ENCODE data around the gene NOXO1.
"Not testable (repeated sequence)": the region's sequence is repeated elsewhere in the genome, so short reads cannot be mapped to it uniquely, and the experiment has no call there.

NOXO1 gene, protein sequence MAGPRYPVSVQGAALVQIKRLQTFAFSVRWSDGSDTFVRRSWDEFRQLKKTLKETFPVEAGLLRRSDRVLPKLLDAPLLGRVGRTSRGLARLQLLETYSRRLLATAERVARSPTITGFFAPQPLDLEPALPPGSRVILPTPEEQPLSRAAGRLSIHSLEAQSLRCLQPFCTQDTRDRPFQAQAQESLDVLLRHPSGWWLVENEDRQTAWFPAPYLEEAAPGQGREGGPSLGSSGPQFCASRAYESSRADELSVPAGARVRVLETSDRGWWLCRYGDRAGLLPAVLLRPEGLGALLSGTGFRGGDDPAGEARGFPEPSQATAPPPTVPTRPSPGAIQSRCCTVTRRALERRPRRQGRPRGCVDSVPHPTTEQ

DNA sequence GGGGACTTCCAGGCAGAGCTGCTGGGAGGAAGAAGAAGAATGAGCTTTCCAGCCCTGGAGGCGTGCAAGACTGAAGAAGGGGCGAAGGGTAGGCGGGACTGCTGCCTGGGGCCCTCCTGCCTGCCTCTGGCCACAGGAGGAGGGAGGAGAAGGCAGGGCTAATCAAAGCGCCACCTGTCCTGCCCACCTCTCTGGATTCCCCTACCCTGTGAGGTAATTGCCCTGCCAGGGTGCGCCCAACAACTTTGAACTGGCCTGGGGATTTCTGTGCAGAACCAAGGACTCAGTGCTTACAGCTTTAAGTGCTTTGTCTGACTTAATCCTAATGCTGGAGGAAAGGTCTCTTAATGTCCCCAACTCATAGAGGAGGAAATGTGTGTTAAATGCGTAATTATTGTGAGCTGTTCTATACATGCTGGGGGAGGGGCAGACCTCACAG is at the start of gene NOXO1:
NOXO1 (minus strand) TSS at position 72 of the 439 bp plus-strand sequence. CDS start 290 bp downstream, outside the sequence.
- no peak for DNase-seq

DNA sequence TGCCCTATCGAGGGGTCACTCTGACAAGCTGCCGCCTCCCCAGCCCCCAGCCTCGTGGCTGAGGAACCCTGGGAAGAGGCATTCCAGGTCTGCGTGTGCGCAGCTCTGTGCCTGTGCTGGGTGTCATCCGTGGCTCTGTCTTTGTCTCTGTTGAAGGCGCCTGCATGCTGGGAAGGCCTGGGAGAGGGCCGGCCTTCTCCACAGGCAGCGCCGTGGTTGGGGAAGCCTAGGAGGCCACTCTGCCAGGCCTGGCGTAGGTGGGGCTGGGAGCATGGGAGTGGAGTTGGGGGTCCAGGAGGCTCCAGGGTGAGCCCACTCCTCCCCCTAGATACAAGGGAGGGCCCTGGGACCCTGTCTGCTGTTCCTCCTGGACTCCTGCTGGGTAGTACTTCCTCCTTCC is 48.8 kb upstream of the NOXO1 start:
- DNase-seq, result no peak

DNA sequence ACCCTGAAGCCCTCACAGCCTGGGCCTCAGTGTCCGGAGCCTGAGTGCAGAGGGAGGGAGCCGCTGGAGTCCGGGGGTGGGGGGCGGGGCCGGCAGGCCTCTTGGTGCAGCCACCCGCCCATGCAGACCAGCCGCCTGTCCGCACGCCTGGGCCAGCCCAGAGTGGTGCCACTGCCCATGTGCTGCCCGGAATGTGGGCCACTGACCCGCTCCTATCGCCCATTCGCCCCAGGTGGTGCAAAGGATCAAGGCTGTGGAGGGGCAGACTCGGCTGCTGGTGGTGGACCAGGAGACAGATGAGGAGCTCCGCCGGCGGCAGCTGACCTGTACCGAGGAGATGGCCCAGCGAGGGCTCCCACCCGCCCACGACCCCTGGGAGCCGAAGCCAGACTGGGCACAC is 48.1 kb upstream of the NOXO1 start:
- no peak for DNase-seq

DNA sequence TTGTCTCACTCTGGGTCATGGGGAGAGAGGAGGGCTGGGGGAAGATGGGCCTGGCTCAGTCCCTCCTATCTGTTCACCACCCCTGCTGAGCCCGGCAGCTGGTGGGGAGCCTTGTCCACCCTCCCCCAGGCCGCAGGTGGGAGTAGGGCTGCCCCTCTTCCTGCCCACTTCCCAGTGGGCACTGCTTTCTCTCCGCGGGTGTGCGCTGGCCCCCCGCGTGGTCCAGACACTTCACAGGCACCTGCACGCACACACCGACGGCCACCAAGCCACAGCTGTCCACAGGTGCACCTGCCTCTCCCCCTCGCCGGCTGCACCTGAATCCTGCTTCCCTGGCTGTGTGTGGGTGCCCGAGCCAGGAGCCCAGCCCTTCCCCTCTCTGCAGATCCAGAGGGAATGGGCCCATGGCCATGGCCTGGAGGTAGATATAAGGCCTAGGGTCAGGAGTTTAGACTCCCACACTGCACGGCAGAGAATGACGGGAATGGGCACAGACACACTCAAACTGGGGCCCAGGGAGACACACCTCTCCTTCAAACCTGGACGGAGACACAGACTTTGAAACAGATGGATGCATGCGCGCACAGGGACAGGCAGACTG is 47.5 kb upstream of the NOXO1 start:
- DNase-seq, result peak; percentile 81

DNA sequence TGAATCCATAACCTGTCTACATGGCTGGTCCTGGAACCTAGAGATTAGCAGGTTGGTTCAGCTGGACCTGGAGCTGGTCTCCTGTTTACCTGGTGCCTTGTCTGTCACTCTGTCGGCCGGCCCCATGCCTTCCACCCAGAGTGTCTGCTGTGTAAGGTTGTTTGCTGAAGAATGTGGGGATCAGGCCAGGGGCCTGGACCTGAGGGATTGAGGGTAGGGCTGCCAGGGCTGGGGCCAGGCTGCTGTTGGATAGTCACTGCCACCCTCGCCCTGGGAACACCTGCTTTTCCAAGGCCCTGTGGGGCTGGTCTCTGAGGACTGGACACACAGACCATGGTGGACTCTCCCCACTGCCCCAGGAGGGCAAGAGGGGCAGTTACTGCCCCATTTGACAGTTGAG is 46.9 kb upstream of the NOXO1 start:
- no peak for DNase-seq

DNA sequence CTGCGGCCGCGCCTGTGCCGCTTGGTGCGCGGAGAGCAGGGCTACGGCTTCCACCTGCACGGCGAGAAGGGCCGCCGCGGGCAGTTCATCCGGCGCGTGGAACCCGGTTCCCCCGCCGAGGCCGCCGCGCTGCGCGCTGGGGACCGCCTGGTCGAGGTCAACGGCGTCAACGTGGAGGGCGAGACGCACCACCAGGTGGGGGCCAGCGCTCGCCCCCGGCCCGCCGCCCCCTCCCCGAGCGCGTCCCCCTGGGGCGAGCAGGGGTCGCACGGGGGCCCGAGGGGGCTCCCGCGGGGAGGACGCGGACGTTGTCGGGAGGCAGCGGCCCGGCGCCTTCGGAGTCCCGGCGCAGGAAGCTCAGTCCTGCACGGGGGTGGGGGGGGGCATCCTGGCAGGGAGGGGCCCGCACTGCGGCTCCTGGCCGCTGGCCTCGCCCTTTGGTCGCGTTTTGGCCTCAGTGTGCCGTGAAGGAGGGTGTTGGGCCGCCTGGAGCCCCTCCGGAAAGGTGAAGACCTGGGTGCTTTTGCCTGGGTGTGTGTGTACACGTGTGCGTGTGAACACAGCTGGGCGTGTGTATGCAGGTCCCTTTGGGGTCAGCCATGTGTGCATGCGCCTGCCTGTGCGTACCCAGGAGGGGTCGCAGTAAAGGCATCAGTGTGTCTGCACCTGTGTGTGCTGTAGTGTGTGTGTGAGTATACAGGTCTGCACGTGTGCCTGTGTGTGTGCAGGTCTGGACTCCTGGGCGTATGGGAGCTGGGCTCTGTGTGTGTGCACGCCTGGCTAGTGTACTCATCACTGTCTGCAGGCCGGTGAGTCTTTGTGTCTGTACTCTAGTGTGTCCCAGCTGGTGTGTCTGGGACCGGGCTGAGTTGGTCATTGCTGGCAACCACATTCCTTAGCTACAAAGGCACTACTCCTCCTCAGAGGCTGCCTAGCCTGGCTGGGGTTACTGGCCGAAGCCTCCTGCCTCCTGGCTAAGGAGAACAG is 46.0 kb upstream of the NOXO1 start:
- no peak for DNase-seq

DNA sequence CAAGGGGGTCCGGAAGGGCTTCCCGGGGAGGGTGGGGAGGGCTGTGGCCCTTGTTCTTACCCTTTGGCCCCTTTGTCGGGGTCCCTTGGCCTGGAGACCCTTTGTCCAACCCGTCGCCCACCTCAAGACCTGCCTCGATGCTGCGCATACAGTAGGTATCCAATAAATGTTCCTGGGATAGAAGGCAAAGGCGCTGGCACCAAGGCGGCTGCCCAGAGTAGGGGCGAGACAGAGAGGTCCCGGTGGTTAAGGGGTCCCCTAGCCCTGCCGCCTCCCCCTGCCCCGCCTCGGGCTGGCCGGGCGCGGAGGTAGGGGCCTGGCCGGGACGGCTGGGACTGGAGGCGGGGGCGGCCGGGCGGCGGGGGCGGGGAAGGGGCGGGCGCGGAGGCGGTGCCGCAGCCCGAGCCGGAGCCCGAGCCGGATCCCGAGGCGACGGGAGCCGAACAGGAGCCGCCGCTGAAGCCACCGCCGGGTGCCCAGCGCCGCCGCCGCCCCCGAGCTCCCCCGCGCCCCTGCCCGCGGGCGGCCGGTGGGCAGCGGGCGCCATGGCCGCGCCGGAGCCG is 45.3 kb upstream of the NOXO1 start, which contains the start of gene NHERF2:
NHERF2 (plus strand) TSS at position 442 of the 563 bp plus-strand sequence; CDS start at position 546, 104 bp downstream.
- no peak for DNase-seq

DNA sequence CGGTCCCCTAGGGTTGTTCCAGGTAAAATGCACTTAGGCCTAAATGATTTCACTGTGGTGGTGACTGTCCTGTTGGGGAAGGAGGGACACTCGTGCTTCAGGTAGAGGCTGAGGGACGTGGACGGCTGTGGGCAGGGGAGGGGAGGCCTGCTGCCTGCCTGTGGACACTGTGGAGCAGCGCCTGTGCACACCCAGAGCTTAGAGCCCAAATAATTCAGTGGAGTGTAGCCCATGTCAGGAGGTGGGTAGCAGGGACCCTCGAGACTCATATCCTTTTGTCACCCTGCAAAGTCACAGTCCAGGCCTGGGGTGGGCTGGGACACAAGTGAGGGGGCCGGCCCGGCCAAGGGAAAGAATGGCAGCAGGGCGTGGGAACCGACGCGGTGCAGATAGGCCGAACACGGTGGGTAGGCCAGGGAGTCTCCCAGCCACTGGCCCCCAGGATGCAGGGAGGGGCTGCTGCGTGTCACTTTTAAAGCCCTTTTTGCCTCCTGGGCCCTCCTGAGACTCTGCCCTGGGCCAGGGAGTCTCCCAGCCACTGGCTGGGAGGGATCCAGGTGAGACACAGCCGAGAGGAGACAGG is 44.7 kb upstream of the NOXO1 start:
- DNase-seq, result no peak

DNA sequence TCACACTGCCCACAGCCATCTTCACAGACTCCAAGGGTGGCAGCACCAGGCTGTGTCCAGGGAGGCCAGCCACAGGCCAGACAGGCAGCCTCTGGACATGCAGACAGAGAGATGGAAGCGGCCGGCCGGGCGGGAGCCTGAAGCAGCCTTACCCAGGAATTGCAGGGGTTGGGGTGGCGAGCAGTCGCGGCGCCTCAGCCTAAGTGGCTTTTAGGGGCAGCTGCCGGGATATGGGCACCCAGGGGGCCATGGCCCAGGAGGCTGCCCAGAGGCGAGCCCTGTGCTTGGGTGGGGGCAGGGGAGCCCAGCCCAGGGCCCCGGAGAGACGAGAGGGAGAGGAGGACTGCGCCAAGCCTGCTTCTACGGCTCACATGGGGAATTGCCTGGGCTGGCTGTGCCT is 44.0 kb upstream of the NOXO1 start:
- DNase-seq, result no peak

DNA sequence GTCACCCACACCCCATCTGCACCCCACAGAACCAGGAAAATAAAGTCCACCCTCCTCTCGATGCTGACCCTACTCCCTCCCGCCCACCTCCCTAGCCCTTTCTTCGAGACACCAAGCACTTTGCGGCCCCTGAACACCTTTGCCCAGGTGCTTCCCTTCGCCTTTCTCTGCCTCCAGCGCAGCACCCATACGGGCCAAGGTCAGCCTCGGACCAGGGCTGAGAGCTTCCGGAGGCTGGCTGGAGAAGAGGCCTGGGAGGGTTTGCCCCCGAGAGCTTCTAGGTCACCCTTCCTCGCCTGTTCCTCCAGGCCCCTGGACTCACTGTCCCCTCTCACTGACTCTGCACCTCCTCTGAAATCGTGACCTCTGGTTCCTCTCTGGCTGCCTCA is 42.8 kb upstream of the NOXO1 start:
- DNase-seq, result no peak

DNA sequence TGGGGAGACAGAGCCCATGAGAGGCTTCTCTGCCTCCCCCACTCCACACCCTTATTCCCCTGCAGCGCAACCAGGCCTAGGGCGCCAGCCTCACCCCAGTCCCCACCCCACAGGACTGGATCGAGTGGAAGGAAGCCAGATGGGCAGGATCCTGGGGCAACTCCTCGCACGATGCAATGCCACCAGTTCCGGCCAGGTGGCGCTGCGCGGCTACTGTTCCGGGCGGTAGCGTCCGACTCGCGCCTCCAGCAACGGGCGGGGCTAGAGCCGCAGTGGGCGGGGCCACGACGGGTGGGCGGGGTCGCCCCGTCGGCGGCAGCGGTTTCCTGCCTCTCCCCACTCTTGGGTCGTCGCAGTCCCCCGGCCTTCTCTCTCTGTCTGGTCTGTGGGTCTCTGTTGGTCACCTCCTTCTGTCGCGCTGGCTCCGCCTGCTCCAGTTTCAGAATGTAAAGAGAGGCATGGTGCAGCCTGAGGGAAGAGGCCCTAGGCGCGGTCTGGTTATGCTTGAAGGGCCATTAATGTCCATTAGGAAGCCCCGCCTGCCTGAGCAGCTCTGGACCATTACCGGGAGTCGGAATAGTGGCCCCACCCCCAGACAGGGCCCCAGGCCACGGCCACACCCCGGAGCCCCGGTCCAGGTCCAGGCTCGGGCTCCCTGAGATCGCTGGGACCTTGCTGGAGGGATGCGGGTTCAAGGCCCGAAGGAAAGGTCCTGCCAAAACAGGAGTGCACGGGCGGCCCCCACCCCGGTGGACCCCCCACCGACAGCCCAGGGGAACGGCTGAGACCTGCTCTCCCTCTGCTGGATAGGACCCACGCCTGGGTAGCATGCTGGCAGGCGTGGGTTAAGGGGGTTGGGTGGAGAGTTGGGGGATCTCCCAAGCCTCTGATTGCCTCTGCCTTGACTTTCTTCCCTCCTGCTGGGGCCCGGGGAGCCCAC is 42.1 kb upstream of the NOXO1 start:
- DNase-seq, result peak; percentile 81

DNA sequence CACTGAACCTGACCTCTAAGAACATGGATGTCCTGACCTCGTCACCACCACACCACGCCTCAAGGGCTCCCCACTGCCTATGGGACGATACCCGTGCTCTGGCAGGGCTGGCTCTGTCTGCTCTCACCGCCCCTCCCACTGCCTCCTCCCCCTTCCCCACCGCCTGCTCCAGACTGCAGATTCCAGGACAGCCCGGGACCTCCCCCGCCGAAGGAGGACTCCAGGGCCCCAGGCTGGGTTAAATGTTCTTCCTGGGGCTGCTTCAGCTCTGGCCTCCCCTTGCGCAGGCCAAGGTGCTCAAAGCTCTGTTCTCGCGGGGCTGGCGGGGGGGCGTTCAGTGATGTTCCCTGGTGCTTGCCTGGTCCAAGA is 41.4 kb upstream of the NOXO1 start:
- no peak for DNase-seq

DNA sequence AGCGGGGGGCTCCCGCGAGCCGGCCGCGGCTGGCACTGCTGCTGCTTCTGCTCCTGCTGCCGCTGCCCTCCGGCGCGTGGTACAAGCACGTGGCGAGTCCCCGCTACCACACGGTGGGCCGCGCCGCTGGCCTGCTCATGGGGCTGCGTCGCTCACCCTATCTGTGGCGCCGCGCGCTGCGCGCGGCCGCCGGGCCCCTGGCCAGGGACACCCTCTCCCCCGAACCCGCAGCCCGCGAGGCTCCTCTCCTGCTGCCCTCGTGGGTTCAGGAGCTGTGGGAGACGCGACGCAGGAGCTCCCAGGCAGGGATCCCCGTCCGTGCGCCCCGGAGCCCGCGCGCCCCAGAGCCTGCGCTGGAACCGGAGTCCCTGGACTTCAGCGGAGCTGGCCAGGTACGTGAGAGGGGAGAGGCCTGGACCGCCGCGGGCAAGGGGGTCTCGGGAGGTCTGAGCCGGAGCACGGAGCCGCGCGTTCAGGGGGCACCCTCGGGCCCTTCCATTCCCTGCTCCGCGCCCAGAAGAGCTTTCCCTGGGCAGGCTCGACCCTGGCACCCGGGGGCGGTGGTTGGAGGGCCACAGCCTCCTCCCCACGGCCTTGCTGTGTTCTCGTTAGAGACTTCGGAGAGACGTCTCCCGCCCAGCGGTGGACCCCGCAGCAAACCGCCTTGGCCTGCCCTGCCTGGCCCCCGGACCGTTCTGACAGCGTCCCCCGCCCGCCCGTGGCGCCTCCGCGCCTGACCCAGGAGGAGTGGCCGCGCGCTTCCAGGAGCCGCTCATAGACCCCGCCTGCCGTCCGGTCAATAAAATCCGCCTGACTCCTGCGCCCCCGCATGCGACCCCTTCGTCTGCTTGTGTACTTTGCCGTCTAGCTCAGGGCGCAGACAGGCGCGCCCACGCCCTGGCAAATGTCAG is 38.9 kb upstream of the NOXO1 start:
- DNase-seq, result peak; percentile 42

DNA sequence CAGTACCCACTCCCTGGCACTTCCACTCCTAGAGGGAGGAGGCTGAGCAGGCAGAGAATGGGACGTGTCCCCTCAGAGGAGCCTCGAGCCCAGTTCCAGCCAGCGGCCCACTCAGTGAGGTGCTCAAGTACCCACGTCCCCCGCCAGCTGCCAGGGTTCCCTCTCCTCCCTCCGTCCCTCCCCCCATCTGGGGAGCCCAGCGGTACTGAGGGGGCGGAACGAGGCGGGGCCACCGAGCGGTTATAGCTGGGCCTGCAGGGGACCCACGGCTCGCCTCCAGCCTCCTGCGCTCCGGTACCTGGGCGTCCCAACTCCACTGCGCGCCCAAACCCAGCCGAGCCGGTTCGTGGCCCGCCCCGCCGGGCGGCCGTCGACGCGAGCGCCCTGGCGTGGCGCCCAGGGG is 38.2 kb upstream of the NOXO1 start, which contains the start of gene NPW:
NPW (plus strand) TSS at position 268 of the 403 bp plus-strand sequence.
- DNase-seq, result no peak

DNA sequence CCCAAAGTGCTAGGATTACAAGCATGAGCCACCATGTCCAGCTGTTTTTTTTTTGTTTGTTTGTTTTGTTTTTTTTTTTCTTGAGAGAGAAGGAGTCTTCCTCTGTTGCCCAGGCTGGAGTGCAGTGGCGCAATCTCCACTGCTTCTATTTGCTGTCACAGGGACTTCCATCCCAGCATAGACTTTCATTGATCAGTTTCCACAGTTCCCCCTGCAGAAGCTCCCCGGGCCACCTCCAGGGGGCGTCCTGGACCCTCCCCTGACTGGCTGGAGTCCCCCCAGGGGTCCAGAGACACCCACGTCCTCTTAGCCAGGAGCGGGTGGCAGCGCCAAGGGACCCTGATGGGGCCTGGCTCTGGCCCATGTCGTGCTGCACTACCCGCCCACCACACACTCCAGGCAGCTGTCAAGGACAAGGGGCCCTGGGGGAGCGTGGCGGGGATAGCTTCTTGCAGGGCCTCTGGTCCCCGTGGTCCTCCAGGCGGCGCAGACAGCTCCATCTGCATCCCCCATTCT is 35.2 kb upstream of the NOXO1 start:
- no peak for DNase-seq

DNA sequence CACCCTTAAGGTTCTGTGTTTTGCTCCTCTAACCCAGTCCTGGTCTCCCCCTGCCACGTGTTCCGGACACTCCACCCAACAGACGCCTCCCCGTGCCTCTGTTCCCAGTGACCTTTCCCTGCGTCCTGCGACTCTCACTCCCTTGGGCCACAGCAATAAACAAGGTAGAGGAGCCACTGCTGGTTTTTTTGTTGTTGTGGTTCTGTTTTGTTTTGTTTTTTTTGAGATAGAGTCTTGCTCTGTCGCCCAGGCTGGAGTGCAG is 34.6 kb upstream of the NOXO1 start:
- no peak for DNase-seq

DNA sequence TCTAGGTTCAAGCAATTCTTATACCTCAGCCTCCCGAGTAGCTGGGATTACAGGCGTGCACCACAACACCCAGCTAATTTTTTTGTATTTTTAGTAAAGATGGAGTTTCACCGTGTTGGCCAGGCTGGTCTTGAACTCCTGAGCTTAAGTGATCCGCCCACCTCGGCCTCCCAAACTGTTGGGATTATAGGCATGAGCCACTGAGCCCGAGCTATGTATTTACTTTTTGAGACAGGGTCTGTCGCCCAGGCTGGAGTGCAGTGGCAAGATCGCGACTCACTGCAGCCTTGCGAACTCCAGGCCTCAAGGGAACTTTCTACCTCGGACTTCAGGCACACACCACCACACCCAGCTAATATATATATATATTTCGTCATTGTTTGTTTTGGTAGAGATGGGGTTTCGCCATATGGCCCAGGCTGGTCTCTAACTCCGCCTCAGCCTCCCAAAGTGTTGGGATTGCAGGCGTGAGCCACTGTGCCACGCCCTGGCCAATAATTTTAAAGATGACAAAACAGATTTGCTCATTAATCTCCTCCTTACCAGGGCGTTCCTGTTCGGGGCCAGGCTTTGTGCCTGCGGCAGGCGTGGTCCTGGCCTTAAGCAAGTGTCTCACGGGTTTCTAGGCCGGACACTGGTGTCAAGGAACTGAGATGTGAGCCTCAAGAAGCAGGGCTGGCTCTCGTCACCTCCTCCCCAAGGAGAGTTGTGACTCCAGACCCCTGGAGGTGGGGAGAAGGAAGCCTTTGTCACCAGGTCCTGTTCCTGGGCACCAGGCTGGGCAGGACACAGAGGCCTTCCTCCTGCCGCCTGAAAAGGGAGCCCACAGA is 34.1 kb upstream of the NOXO1 start:
- no peak for DNase-seq

DNA sequence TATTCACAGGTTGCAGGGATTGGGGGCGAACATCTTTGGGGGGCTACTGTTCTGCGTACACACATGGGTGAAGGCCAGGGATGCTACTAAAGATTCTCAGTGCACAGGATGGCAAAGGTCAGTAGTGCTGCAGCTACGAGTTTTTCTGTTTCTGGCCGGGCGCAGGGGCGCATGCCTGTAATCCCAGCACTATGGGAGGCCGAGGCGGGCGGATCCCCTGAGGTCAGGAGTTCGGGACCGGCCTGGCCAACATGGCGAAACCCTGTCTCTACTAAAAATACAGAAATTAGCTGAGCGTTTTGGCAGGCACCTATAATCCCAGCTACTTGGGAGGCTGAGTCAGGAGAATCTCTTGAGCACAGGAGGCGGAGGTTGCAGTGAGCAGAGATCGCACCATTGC is 32.3 kb upstream of the NOXO1 start:
- DNase-seq, result no peak

DNA sequence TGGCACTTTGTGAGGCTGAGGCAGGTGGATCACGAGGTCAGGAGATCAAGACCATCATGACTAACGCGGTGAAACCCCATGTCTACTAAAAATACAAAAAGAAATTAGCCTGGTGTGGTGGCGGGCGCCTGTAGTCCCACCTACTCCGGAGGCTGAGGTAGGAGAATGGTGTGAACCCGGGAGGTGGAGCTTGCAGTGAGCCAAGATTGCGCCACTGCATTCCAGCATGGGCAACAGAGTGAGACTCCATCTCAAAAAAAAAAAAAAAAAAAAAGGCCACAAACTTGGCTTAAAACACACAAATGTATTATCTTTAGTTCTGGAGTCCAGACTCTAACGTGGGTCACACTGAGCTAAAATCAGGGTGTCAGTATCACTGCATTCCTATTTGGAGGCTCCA is 30.5 kb upstream of the NOXO1 start:
- DNase-seq, result not testable (repeated sequence)

All from COR-L47 (cell line).